NCI-H187 (cell line): ENCODE results near the gene KBTBD7.
"Not testable (repeated sequence)": the region's sequence is repeated elsewhere in the genome, so short reads cannot be mapped to it uniquely, and the experiment has no call there.

Experiments
- DNase-seq, 2 experiments: peaks; one replicate each; lab custom pipeline; 2025; lab: John Stamatoyannopoulos, UW

Gene KBTBD7

GRCh38 chr13:41196011-41196410 lies 1.6 kb upstream of the KBTBD7 start:
- DNase-seq, result no peak

DNA sequence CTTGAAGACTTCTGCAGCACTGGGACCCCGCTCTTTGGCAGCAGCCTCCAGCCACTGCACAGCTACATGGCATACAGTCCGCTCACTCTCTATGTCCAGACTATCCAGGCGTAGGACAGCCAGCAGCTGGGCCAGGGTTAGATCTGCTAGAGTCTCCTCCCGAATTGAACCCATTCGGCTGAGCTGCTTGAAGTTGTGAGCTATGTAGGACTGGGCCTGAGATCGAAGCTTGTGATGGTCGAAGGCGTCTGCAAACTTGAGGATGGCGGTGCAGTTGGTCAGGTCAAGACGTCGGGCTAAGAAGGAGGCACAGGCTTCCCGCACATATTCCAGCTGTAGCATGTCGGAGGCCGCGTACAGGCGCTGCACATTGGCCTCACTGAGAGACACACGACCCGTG lies 900 bp downstream of the KBTBD7 start:
- DNase-seq, result no peak

- DNase-seq, result no peak
These were observed 5.8 kb downstream of the KBTBD7 start for GRCh38 chr13:41188584-41188983.

- DNase-seq, result no peak
These were observed 7.9 kb downstream of the KBTBD7 start for GRCh38 chr13:41186481-41186880.

- no peak for DNase-seq
These were observed 12.1 kb downstream of the KBTBD7 start for GRCh38 chr13:41182231-41182630.

DNA sequence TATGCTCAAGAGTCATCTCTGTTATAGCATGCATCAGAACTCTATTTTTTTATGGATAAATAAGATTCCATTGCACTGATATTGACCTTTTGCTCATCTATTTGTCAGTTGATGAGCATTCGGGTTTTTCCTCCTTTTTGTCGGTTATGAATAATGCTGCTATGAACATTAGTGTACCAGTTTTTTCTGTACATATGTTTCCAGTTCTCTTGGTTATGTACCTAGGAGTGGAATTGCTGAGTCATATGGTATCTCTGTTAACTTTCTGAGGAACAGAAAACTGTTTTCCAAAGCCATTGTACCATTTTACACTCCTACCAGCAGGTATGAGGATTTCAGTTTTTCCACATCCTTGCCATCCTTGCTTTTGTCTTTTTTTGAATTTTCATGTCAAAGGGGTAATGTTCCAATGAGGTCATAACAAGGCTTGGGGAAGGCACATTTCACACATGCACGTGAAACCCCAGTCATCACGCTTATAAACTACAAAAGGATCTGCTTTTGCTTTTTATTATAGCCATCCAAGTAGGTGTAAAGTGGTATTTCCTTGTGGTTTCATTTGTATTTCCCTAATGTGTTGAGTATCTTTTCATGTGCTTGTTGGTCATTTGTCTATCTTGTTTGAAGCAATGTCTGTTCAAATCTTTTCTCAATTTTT lies 14.6 kb downstream of the KBTBD7 start:
- DNase-seq, result no peak

DNA sequence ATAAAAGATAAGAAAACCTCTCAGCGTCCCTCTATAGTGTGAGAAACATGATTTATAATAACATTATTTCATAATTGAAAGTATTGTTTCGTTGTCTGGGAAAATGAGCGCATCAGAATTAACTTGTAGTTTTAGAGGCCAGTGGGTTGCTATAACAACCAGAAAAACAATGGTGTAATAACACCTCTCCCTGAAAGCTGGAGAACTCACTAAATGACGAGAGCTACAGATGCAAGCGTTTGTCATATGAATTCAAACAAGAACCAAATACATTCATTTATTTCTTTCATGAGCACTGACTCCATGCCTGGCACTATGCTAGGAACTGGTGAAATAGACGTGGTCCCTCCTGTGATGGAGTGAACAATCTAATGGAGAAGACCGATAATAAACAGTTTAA lies 16.3 kb downstream of the KBTBD7 start:
- DNase-seq, result no peak

GRCh38 chr13:41177616-41178015 lies 16.8 kb downstream of the KBTBD7 start:
- DNase-seq, result no peak

DNA sequence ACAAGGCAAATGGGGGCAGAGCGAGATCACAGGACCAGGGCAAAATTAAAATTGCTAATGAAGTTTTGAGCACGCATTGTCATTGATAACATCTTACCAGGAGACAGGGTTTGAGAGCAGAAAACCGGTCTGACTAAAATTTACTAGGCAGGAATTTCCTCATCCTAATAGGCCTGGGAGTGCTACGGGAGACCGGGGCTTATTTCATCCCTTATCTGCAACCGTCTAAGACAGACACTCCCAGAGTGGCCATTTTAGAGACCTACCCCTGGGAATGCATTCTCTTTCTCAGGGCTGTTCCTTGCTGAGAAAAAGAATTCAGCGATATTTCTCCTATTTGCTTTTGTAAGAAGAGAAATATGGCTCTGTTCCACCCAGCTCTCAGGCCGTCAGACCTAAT lies 18.8 kb downstream of the KBTBD7 start:
- not testable (repeated sequence) for DNase-seq

DNA sequence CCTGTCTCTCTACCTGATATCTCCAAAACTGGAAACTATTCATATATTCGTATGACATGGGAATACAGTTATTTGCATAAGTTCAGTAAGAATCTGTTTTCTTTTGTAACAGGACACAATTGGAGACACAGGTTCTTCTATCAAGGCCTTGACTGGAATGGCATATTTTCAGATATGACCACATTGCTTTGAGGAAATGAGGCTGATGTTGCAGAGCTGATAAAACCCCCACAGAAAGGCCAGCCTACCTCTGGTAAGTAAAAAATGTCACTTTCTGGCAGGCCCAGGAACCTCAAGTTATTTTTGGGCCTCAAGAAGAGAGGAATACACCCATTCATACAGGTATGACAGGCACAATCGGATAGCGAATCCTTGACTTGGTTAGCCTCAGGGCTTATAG lies 32.2 kb downstream of the KBTBD7 start:
- no peak for DNase-seq

- no peak for DNase-seq
These were observed 35.2 kb downstream of the KBTBD7 start for GRCh38 chr13:41159174-41159573.

GRCh38 chr13:41157048-41157717 lies 37.2 kb downstream of the KBTBD7 start:
- no peak for DNase-seq

GRCh38 chr13:41156620-41157019 lies 37.7 kb downstream of the KBTBD7 start:
- no peak for DNase-seq

- no peak for DNase-seq
These were observed 40.3 kb downstream of the KBTBD7 start for GRCh38 chr13:41154042-41154441.

- DNase-seq, result no peak
These were observed 42.4 kb downstream of the KBTBD7 start for GRCh38 chr13:41152005-41152404.

GRCh38 chr13:41150058-41150457 lies 44.3 kb downstream of the KBTBD7 start:
- no peak for DNase-seq

DNA sequence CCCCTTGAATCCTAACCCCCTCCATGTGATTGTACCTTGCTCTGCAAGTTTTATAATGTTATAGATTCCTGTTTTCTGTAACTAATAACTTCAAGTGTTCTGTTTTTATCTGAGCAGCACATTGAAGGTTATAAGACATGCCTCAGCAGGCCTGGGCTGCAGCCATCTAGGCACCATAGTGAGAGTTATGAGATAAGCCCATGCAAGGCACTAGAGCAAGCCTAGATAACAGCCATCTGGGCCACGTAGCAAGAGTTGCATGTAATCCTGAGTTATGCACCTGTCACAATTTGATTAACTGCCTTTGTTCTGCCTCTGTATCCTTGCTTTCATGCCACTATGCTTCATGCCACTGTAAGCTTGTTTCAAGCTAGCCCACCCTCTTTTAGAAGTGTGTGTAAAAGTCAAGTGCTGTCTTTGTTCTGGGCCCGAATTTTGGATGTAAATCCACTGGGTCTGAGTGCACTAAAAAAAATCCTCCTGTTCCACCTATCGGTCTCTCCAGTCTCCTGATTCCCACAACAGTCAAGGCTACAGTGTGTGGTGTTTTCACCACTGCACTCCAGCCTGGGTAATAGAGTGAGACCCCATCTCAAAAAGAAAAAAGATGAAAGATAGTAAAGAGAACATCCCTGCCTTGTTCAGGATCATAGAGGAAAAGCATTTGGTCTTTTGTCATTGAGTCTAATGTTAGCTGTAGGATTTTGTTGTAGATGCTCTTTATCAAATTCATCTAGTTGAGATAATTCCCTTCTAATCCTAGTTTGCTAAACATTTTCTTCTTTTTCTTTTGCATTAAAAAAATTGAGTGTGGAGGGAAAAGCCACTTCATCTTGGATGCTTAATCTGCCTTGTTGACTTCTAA lies 45.7 kb downstream of the KBTBD7 start:
- DNase-seq, result no peak

- no peak for DNase-seq
These were observed 49.0 kb downstream of the KBTBD7 start for GRCh38 chr13:41145136-41145908.

- no peak for DNase-seq
These were observed 49.8 kb downstream of the KBTBD7 start for GRCh38 chr13:41144576-41144975.
